SK-N-SH treated with all-trans-retinoic acid at 6 μM for 48 hours (cell line): ENCODE results near the gene NUMB.

Experiments used
- ATAC-seq: fragments of 200-7000 bp; cut with Tn5 transposase; 3 replicates; pipeline ENCODE4 v1.9.1; 2020; ENCODE audit warnings: mild to moderate bottlenecking, moderate library complexity
- CREB5 ChIP-seq: fragments of 250-450 bp; sonication (Bioruptor Pico); IDR thresholded peaks from 2 replicates; pipeline ENCODE4 v1.5.1; 2020; ENCODE audit warnings: low read depth, mild to moderate bottlenecking, moderate library complexity
- CSDC2 ChIP-seq: fragments of 250-450 bp; sonication (Bioruptor Pico); IDR thresholded peaks from 2 replicates; pipeline ENCODE4 v1.5.0; 2020; ENCODE audit warnings: mild to moderate bottlenecking, moderate library complexity
- ESRRG ChIP-seq: fragments of 250-450 bp; sonication (Bioruptor Pico); IDR thresholded peaks from 2 replicates; pipeline ENCODE4 v1.6.1; 2021; ENCODE audit warnings: mild to moderate bottlenecking
- GLIS3 ChIP-seq: fragments of 250-450 bp; sonication (Bioruptor Pico); IDR thresholded peaks from 2 replicates; pipeline ENCODE4 v1.5.0; 2020; ENCODE audit warnings: mild to moderate bottlenecking, moderate library complexity
- ISL1 ChIP-seq: fragments of 250-450 bp; sonication (Bioruptor Pico); IDR thresholded peaks from 2 replicates; pipeline ENCODE4 v2.1.2; 2022; ENCODE audit warnings: mild to moderate bottlenecking, moderate library complexity
- PATZ1 ChIP-seq: fragments of 250-450 bp; sonication (Bioruptor Pico); IDR thresholded peaks from 2 replicates; pipeline ENCODE4 v1.8.0; 2020; ENCODE audit warnings: mild to moderate bottlenecking, moderate library complexity, borderline replicate concordance
- POU6F1 ChIP-seq: fragments of 250-450 bp; sonication (Bioruptor Pico); IDR thresholded peaks from 2 replicates; pipeline ENCODE4 v1.8.0; 2021; ENCODE audit warnings: low read depth, mild to moderate bottlenecking, moderate library complexity, borderline replicate concordance
- PPARA ChIP-seq: fragments of 250-450 bp; sonication (Bioruptor Pico); IDR thresholded peaks from 2 replicates; pipeline ENCODE4 v1.5.0; 2020; ENCODE audit warnings: mild to moderate bottlenecking, borderline replicate concordance
- RARB ChIP-seq: fragments of 250-450 bp; sonication (Bioruptor Pico); IDR thresholded peaks from 2 replicates; pipeline ENCODE4 v1.8.0; 2021; ENCODE audit warnings: mild to moderate bottlenecking, moderate library complexity
- TCF4 ChIP-seq: fragments of 250-450 bp; sonication (Bioruptor Pico); IDR thresholded peaks from 2 replicates; pipeline ENCODE4 v1.8.0; 2021; ENCODE audit warnings: mild to moderate bottlenecking, moderate library complexity, borderline replicate concordance
- TOX ChIP-seq: fragments of 250-450 bp; sonication (Bioruptor Pico); IDR thresholded peaks from 2 replicates; pipeline ENCODE4 v1.8.0; 2021; ENCODE audit warnings: mild to moderate bottlenecking, moderate library complexity, borderline replicate concordance
- TSHZ2 ChIP-seq: fragments of 250-450 bp; sonication (Bioruptor Pico); IDR thresholded peaks from 2 replicates; pipeline ENCODE4 v1.5.0; 2020; ENCODE audit warnings: mild to moderate bottlenecking, moderate library complexity
- ZC3H10 ChIP-seq: fragments of 250-450 bp; sonication (Bioruptor Pico); IDR thresholded peaks from 2 replicates; pipeline ENCODE4 v1.5.1; 2021; ENCODE audit warnings: mild to moderate bottlenecking, moderate library complexity
- ZFP30 ChIP-seq: fragments of 450-650 bp; formaldehyde crosslinking; IDR thresholded peaks from 2 replicates; pipeline ENCODE4 v1.5.0; 2022; ENCODE audit warnings: mild to moderate bottlenecking, moderate library complexity
- ZNF70 ChIP-seq: fragments of 450-650 bp; formaldehyde crosslinking; IDR thresholded peaks from 2 replicates; pipeline ENCODE4 v1.5.0; 2020; ENCODE audit warnings: mild to moderate bottlenecking, moderate library complexity
- TF ChIP-seq, protein P1 (sequence below): fragments of 250-450 bp; sonication (Bioruptor Pico); IDR thresholded peaks from 2 replicates; pipeline ENCODE4 v1.5.1; 2021; ENCODE audit warnings: mild to moderate bottlenecking, moderate library complexity

NUMB gene

DNA sequence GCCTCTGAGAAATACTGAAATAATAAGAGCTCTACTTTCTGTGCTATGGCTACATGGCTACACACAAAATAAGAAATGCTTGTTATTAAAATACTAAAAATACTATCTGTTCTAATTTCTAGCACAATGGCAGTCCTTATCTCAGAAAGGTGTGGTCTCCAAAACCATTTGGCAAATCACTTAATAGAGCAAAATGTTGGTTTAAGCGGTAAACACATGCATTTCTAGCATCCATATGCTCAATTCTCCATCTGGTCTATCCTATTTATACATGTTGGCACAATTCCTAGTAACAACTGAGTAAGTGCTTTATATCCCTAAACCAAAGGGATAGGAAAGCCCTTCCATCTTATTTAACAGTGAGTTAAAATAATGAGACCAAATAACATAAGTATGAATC is 114.0 kb downstream of the NUMB start:
- ATAC-seq = no peak
- TF ChIP-seq ISL1 (CRISPR knock-in tag) (no peak), RARB (no peak), ZC3H10 (CRISPR knock-in tag) (no peak), TOX (no peak), TCF4 (CRISPR knock-in tag) (no peak), ZNF70 (no peak), GLIS3 (CRISPR knock-in tag) (no peak), PPARA (no peak), ZFP30 (CRISPR knock-in tag) (no peak)
- TF ChIP-seq, protein P1, sequence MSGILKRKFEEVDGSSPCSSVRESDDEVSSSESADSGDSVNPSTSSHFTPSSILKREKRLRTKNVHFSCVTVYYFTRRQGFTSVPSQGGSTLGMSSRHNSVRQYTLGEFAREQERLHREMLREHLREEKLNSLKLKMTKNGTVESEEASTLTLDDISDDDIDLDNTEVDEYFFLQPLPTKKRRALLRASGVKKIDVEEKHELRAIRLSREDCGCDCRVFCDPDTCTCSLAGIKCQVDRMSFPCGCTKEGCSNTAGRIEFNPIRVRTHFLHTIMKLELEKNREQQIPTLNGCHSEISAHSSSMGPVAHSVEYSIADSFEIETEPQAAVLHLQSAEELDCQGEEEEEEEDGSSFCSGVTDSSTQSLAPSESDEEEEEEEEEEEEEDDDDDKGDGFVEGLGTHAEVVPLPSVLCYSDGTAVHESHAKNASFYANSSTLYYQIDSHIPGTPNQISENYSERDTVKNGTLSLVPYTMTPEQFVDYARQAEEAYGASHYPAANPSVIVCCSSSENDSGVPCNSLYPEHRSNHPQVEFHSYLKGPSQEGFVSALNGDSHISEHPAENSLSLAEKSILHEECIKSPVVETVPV = no peak

DNA sequence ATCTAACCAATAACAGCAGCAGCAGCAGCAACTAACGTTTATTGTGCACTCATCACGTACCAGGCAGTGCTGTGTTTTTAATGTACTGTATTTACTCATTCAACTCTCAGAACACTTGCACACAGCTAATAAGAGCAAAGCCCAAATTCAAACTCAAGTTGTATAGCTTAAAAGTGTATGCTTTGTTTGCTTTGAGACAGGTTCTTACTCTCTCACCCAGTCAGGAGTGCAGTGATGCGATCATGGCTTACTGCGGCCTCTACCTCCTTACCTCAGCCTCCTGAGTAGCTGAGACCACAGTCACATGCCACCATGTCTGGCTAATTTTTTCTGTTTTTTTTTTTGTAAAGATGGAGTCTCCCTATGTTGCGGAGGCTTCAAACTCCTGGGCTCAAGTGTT is 115.7 kb downstream of the NUMB start:
- TF ChIP-seq TCF4 (CRISPR knock-in tag) (no peak), CREB5 (CRISPR knock-in tag) (no peak), CSDC2 (CRISPR knock-in tag) (no peak), ZC3H10 (CRISPR knock-in tag) (no peak), POU6F1 (CRISPR knock-in tag) (no peak), ISL1 (CRISPR knock-in tag) (no peak), ESRRG (CRISPR knock-in tag) (no peak), TSHZ2 (CRISPR knock-in tag) (no peak), ZFP30 (CRISPR knock-in tag) (no peak), GLIS3 (CRISPR knock-in tag) (no peak), PATZ1 (CRISPR knock-in tag) (no peak)
- ATAC-seq = no peak

DNA sequence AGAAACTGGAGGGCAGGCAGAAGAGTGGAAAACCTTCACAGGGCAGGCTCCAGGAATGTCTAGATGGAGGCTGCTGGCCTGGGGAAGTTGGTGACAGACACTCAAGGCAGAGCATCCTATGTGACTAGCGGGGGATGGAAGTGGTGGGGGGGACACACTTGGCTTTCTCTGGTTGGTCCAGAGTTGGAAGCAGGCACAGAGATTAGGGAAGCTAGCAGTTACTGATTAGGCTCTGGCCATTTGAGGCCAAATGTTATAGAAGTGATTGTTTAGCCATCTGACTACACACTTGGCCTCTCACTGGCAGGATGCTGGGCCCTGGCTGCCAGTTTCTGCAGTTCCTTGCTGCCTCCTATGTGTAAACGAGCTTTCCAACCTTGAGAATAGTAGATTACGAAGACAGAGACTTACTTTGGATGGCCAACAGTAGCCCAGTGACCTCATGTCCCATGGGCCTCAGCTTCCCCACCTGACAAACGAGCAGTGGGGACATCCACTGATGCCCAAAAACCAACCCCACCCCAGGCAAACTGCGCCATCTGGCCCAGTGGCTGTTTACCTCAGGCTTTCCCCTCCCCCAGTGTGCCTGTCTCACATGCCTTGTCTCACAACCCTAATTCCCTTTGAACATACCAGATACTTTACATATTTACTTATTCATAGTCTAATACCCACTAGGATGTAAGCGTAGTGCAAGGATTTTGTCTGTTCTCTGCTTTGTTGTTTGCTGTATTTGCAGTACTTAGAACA is 118.3 kb downstream of the NUMB start:
- TF ChIP-seq TSHZ2 (CRISPR knock-in tag) (no peak), ZNF70 (no peak), CREB5 (CRISPR knock-in tag) (no peak), TOX (no peak), PATZ1 (CRISPR knock-in tag) (no peak), ISL1 (CRISPR knock-in tag) (no peak)

More for the DNA sequence above, 118.3 kb downstream of the NUMB start:
- ATAC-seq = no peak
